SK-N-SH treated with all-trans-retinoic acid at 6 μM for 48 hours (cell line): ENCODE measurements around the gene AMPH.

Experiments used
- ARNTL ChIP-seq: fragments of 450-650 bp; formaldehyde crosslinking; IDR thresholded peaks from 2 replicates; pipeline ENCODE4 v1.5.0; 2020; ENCODE audit warnings: low read depth, mild to moderate bottlenecking, moderate library complexity, borderline replicate concordance
- BACH2 ChIP-seq: fragments of 250-450 bp; sonication (Bioruptor Pico); IDR thresholded peaks from 2 replicates; pipeline ENCODE4 v1.9.0; 2021; ENCODE audit warnings: mild to moderate bottlenecking, borderline replicate concordance
- CSDC2 ChIP-seq: fragments of 250-450 bp; sonication (Bioruptor Pico); IDR thresholded peaks from 2 replicates; pipeline ENCODE4 v1.5.0; 2020; ENCODE audit warnings: mild to moderate bottlenecking, moderate library complexity
- ISL1 ChIP-seq: fragments of 250-450 bp; sonication (Bioruptor Pico); IDR thresholded peaks from 2 replicates; pipeline ENCODE4 v2.1.2; 2022; ENCODE audit warnings: mild to moderate bottlenecking, moderate library complexity
- POU6F1 ChIP-seq: fragments of 250-450 bp; sonication (Bioruptor Pico); IDR thresholded peaks from 2 replicates; pipeline ENCODE4 v1.8.0; 2021; ENCODE audit warnings: low read depth, mild to moderate bottlenecking, moderate library complexity, borderline replicate concordance
- RARB ChIP-seq: fragments of 250-450 bp; sonication (Bioruptor Pico); IDR thresholded peaks from 2 replicates; pipeline ENCODE4 v1.8.0; 2021; ENCODE audit warnings: mild to moderate bottlenecking, moderate library complexity
- TCF4 ChIP-seq: fragments of 250-450 bp; sonication (Bioruptor Pico); IDR thresholded peaks from 2 replicates; pipeline ENCODE4 v1.8.0; 2021; ENCODE audit warnings: mild to moderate bottlenecking, moderate library complexity, borderline replicate concordance
- TOX ChIP-seq: fragments of 250-450 bp; sonication (Bioruptor Pico); IDR thresholded peaks from 2 replicates; pipeline ENCODE4 v1.8.0; 2021; ENCODE audit warnings: mild to moderate bottlenecking, moderate library complexity, borderline replicate concordance
- ZFP30 ChIP-seq: fragments of 450-650 bp; formaldehyde crosslinking; IDR thresholded peaks from 2 replicates; pipeline ENCODE4 v1.5.0; 2022; ENCODE audit warnings: mild to moderate bottlenecking, moderate library complexity
- ZNF565 ChIP-seq: fragments of 450-650 bp; formaldehyde crosslinking; conservative IDR thresholded peaks from 2 replicates; pipeline ENCODE4 v1.5.0; 2020; ENCODE audit warnings: low read depth, mild to moderate bottlenecking, moderate library complexity
- ZNF8 ChIP-seq: fragments of 450-650 bp; formaldehyde crosslinking; IDR thresholded peaks from 2 replicates; pipeline ENCODE4 v1.5.0; 2020; ENCODE audit warnings: mild to moderate bottlenecking, moderate library complexity
- TF ChIP-seq, protein P1 (sequence below): fragments of 250-450 bp; sonication (Bioruptor Pico); IDR thresholded peaks from 2 replicates; pipeline ENCODE4 v1.5.1; 2020; ENCODE audit warnings: low read depth, mild to moderate bottlenecking, moderate library complexity
- TF ChIP-seq, protein P2 (sequence below): fragments of 250-450 bp; sonication (Bioruptor Pico); IDR thresholded peaks from 2 replicates; pipeline ENCODE4 v1.5.1; 2021; ENCODE audit warnings: mild to moderate bottlenecking, moderate library complexity

DNA sequence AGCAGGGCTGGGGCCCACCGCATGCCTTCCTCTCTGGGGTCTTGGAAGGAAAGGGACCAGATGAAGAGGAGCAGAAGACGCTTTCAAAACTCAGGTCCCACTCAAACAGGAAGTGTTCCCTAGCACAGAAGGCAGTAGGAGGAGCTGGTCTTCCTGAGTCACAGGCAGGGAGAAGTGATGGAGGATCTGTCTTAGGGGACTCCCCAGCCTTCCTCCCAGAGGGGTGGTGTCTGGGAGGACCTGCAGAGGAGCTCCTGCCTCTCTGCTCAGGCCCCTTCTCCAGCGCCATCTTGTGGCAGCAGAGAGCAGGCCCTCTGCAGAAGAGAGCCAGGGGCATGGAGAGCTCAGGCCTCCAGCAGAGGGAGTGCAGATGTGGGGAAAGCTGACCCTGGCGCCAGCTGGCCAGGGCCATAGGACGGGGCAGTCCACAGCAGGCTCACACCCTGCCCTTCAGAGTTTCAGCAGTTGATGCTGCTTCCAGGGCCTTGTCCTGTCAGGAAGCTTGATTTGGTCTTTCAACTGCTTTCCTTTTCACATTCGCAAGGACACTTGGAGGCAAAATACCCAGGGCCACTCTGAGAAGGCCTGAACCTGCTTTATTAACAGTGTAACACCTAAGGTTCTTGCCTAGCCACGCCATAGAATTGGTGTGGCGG, 295.6 kb downstream of the AMPH start:
- no peak for TF ChIP-seq RARB (CRISPR knock-in tag)
- no peak for TF ChIP-seq ARNTL (CRISPR knock-in tag)
- TF ChIP-seq ZFP30, result no peak
- TF ChIP-seq POU6F1, result no peak
- TF ChIP-seq ISL1 (CRISPR knock-in tag), result no peak
- TF ChIP-seq, protein P1, sequence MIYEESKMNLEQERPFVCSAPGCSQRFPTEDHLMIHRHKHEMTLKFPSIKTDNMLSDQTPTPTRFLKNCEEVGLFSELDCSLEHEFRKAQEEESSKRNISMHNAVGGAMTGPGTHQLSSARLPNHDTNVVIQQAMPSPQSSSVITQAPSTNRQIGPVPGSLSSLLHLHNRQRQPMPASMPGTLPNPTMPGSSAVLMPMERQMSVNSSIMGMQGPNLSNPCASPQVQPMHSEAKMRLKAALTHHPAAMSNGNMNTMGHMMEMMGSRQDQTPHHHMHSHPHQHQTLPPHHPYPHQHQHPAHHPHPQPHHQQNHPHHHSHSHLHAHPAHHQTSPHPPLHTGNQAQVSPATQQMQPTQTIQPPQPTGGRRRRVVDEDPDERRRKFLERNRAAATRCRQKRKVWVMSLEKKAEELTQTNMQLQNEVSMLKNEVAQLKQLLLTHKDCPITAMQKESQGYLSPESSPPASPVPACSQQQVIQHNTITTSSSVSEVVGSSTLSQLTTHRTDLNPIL, result no peak
- TF ChIP-seq ZNF565 (CRISPR knock-in tag), result no peak
- TF ChIP-seq ZNF8, result no peak
- TF ChIP-seq TCF4 (CRISPR knock-in tag), result no peak
- no peak for TF ChIP-seq BACH2 (CRISPR knock-in tag)
- no peak for TF ChIP-seq TOX (CRISPR knock-in tag)
- TF ChIP-seq, protein P2, sequence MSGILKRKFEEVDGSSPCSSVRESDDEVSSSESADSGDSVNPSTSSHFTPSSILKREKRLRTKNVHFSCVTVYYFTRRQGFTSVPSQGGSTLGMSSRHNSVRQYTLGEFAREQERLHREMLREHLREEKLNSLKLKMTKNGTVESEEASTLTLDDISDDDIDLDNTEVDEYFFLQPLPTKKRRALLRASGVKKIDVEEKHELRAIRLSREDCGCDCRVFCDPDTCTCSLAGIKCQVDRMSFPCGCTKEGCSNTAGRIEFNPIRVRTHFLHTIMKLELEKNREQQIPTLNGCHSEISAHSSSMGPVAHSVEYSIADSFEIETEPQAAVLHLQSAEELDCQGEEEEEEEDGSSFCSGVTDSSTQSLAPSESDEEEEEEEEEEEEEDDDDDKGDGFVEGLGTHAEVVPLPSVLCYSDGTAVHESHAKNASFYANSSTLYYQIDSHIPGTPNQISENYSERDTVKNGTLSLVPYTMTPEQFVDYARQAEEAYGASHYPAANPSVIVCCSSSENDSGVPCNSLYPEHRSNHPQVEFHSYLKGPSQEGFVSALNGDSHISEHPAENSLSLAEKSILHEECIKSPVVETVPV, result no peak
- no peak for TF ChIP-seq CSDC2 (CRISPR knock-in tag)
